Measurements from ENCODE around the gene PCED1B.
A peak's percentile ranks its signal among the peaks of the same experiment; 100 is the strongest.

Gene PCED1B

DNA sequence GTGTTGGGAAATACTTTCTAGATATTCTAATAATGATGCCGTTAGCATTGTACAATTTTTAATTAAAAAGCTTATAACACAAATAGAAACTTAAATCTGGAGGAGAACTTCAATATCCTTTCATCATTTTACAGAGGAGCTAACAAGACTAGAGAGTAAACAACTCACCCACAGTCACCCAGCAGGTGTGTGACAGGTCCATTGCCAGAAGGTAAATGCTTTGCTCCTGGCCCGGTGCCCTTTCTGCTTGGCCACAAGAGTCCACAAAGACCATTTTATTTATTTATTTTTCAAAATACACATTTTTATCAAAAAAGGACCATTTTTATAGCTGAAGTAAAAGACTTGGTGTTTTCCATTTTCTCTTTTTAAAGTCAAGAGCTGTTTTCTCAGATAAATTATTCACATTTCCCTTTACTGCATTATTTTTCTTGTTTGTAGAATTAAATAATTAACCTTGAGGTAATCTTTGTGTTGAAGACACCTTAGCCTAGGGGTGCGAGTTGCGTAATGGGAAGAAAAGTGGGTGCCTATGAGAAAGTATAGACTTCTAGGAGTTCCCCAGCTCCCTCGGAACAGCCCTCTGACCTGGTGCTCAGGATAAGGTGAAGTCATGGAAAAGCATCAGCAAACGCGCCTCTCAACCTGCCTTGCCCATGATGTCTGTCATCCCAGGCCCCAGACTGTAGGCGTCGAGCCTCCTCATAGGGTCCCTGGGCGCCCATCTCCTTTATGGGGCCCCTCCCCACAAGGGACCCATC, 26.7 kb downstream of the PCED1B start:
- H3K27ac ChIP-seq (ENCODE audit: low read depth, low read length) = no peak overlapping the region
- no peak overlapping the region for H4K12ac ChIP-seq (ENCODE audit: low read depth, low read length)
- H2AFZ ChIP-seq (ENCODE audit: insufficient read depth, low read length, poor library complexity) = no peak overlapping the region
- H4K8ac ChIP-seq (ENCODE audit: low read depth, low read length) = no peak overlapping the region
- no peak overlapping the region for H2BK5ac ChIP-seq (ENCODE audit: low read depth, low read length, poor library complexity)
- no peaks in the 10 kb centered on the region for H3K9me3 ChIP-seq (ENCODE audit: insufficient read depth, low read depth, low read length)
- H2AK5ac ChIP-seq (ENCODE audit: low read length) = no peak overlapping the region
- H3K4me3 ChIP-seq (ENCODE audit: low read depth, low read length) = no peak overlapping the region
- H3K14ac ChIP-seq (ENCODE audit: low read length) = no peak overlapping the region
- H3K36me3 ChIP-seq (ENCODE audit: control insufficient read depth in 1 of 2, insufficient read depth in 2 of 2, low read length in 2 of 2) = no peaks in the 10 kb centered on the region
- H3K79me1 ChIP-seq (ENCODE audit: low read length) = no peaks in the 10 kb centered on the region
- no peak for DNase-seq
- no peaks in the 10 kb centered on the region for H3K4me1 ChIP-seq (ENCODE audit: control insufficient read depth in 1 of 2, insufficient read depth in 2 of 2, low read length in 2 of 2)
- H4K91ac ChIP-seq (ENCODE audit: low read depth, low read length) = no peak overlapping the region
- no peak overlapping the region for H3K4me2 ChIP-seq (ENCODE audit: low read length)
- H2BK12ac ChIP-seq (ENCODE audit: low read length) = no peak overlapping the region
- H3K18ac ChIP-seq (ENCODE audit: low read length) = no peak overlapping the region
- H3K9ac ChIP-seq (ENCODE audit: low read length) = peak overlapping the region; percentile 69
- WGBS (ENCODE audit: extremely low coverage, insufficient coverage, insufficient read length) = no CpG with 5 or more reads among the region's 10 CpGs
- H3K27me3 ChIP-seq (ENCODE audit: insufficient read depth, low read length) = no peaks in the 10 kb centered on the region
- no peak overlapping the region for H3K4ac ChIP-seq (ENCODE audit: low read depth, low read length)
- no peak overlapping the region for H3K23ac ChIP-seq (ENCODE audit: low read length)
- H3K79me2 ChIP-seq (ENCODE audit: control insufficient read depth, insufficient read depth, low read length, poor library complexity) = no peaks in the 10 kb centered on the region
- no peak overlapping the region for H2BK120ac ChIP-seq (ENCODE audit: insufficient read depth, low read length, poor library complexity)

DNA sequence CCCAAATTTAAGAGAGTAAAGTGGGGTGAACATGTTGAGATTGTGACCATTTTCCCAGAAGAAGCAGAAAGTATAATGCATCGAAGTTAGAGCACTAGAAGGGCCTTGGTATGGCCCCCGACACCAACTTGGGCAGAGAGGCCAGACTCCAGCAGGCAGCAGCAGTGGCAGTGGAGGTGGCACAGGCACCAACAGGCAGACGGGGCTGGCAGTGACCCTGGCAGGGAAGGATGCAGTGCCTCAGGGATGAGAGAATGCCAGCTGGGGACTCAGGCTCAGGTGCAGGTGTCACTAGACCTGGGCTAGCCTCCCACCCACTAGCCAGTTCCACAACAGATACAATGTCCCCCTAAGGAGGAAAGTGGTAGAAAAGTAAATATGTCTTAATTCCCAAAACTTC, 28.0 kb downstream of the PCED1B start:
- no peak overlapping the region for H3K4me3 ChIP-seq (ENCODE audit: low read depth, low read length)
- no peak overlapping the region for H2AFZ ChIP-seq (ENCODE audit: insufficient read depth, low read length, poor library complexity)
- no peaks in the 10 kb centered on the region for H3K27me3 ChIP-seq (ENCODE audit: insufficient read depth, low read length)
- WGBS (ENCODE audit: extremely low coverage, insufficient coverage, insufficient read length) = no CpG with 5 or more reads among the region's 3 CpGs
- H2AK5ac ChIP-seq (ENCODE audit: low read length) = no peak overlapping the region
- no peak overlapping the region for H3K18ac ChIP-seq (ENCODE audit: low read length)
- no peaks in the 10 kb centered on the region for H3K36me3 ChIP-seq (ENCODE audit: control insufficient read depth in 1 of 2, insufficient read depth in 2 of 2, low read length in 2 of 2)
- no peaks in the 10 kb centered on the region for H3K79me2 ChIP-seq (ENCODE audit: control insufficient read depth, insufficient read depth, low read length, poor library complexity)
- DNase-seq = no peak
- H3K23ac ChIP-seq (ENCODE audit: low read length) = no peak overlapping the region
- H3K4me1 ChIP-seq (ENCODE audit: control insufficient read depth in 1 of 2, insufficient read depth in 2 of 2, low read length in 2 of 2) = no peaks in the 10 kb centered on the region
- no peaks in the 10 kb centered on the region for H3K9me3 ChIP-seq (ENCODE audit: insufficient read depth, low read depth, low read length)
- no peak overlapping the region for H3K14ac ChIP-seq (ENCODE audit: low read length)
- no peak overlapping the region for H3K4ac ChIP-seq (ENCODE audit: low read depth, low read length)
- no peak overlapping the region for H2BK120ac ChIP-seq (ENCODE audit: insufficient read depth, low read length, poor library complexity)
- no peak overlapping the region for H4K12ac ChIP-seq (ENCODE audit: low read depth, low read length)
- H3K4me2 ChIP-seq (ENCODE audit: low read length) = no peak overlapping the region
- no peak overlapping the region for H4K91ac ChIP-seq (ENCODE audit: low read depth, low read length)
- H4K8ac ChIP-seq (ENCODE audit: low read depth, low read length) = no peak overlapping the region
- no peak overlapping the region for H2BK12ac ChIP-seq (ENCODE audit: low read length)
- H3K27ac ChIP-seq (ENCODE audit: low read depth, low read length) = no peak overlapping the region
- no peak overlapping the region for H3K9ac ChIP-seq (ENCODE audit: low read length)
- no peaks in the 10 kb centered on the region for H3K79me1 ChIP-seq (ENCODE audit: low read length)
- no peak overlapping the region for H2BK5ac ChIP-seq (ENCODE audit: low read depth, low read length, poor library complexity)

DNA sequence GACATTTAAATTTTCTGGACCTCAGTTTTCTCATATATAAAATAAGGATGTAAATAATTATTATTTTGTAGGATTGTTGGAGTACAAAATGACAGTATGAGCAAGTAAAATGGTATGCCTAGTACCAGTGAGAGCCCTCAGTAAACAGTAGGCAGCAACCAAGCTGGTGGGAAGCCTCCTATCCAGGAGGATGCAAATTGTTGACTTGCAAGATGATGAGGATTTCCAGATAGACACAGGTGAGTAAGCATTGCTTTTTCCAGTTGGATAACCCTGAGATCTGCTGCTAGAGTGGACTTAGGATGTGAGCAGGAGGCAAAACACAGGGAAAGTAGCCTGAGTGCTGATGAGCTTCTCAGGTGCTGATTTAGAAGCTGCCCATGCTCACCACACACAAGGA, 28.5 kb downstream of the PCED1B start:
- no peak overlapping the region for H4K12ac ChIP-seq (ENCODE audit: low read depth, low read length)
- H3K9me3 ChIP-seq (ENCODE audit: insufficient read depth, low read depth, low read length) = no peaks in the 10 kb centered on the region
- H3K4me1 ChIP-seq (ENCODE audit: control insufficient read depth in 1 of 2, insufficient read depth in 2 of 2, low read length in 2 of 2) = no peaks in the 10 kb centered on the region
- H3K36me3 ChIP-seq (ENCODE audit: control insufficient read depth in 1 of 2, insufficient read depth in 2 of 2, low read length in 2 of 2) = no peaks in the 10 kb centered on the region
- no peak overlapping the region for H3K23ac ChIP-seq (ENCODE audit: low read length)
- no peak overlapping the region for H2BK12ac ChIP-seq (ENCODE audit: low read length)
- no peak overlapping the region for H2BK5ac ChIP-seq (ENCODE audit: low read depth, low read length, poor library complexity)
- no peak overlapping the region for H3K4ac ChIP-seq (ENCODE audit: low read depth, low read length)
- no peak overlapping the region for H4K8ac ChIP-seq (ENCODE audit: low read depth, low read length)
- H3K27me3 ChIP-seq (ENCODE audit: insufficient read depth, low read length) = no peaks in the 10 kb centered on the region
- no peaks in the 10 kb centered on the region for H3K79me2 ChIP-seq (ENCODE audit: control insufficient read depth, insufficient read depth, low read length, poor library complexity)
- H3K27ac ChIP-seq (ENCODE audit: low read depth, low read length) = no peak overlapping the region
- no peak overlapping the region for H3K18ac ChIP-seq (ENCODE audit: low read length)
- H2BK120ac ChIP-seq (ENCODE audit: insufficient read depth, low read length, poor library complexity) = no peak overlapping the region
- H3K4me2 ChIP-seq (ENCODE audit: low read length) = no peak overlapping the region
- H2AFZ ChIP-seq (ENCODE audit: insufficient read depth, low read length, poor library complexity) = no peak overlapping the region
- no peak for DNase-seq
- H4K91ac ChIP-seq (ENCODE audit: low read depth, low read length) = no peak overlapping the region
- no peaks in the 10 kb centered on the region for H3K79me1 ChIP-seq (ENCODE audit: low read length)
- H3K4me3 ChIP-seq (ENCODE audit: low read depth, low read length) = no peak overlapping the region
- no peak overlapping the region for H3K9ac ChIP-seq (ENCODE audit: low read length)
- no peak overlapping the region for H2AK5ac ChIP-seq (ENCODE audit: low read length)
- no peak overlapping the region for H3K14ac ChIP-seq (ENCODE audit: low read length)

DNA sequence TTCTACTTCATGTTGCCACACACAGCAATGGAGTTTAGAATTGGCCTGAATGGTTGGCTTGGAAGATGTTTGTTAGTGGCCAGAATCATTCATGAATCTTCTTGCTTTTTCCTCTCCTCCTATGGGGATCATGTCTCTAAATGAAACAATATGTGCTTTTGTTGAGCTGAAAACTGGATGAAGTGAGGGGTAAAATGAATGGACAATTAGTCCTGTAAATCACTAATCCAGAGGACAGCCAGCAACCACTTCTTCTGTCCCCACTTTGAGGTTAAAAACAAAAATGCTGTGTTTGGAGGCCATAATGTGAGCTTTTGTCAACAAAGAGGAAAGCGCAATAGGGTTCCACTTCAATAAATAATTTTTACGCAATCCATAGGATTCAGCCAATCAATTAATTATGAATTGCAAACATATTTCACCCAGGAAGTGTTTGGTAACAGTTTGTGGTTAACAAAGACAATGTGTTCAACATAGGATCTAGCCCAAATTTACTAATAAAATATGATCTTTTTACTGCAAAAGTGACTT, 30.7 kb downstream of the PCED1B start:
- Histone ChIP-seq H4K91ac (ENCODE audit: low read depth, low read length) (no peak overlapping the region), H3K36me3 (ENCODE audit: control insufficient read depth in 1 of 2, insufficient read depth in 2 of 2, low read length in 2 of 2) (no peaks in the 10 kb centered on the region), H3K9ac (ENCODE audit: low read length) (no peak overlapping the region), H2BK5ac (ENCODE audit: low read depth, low read length, poor library complexity) (no peak overlapping the region), H2AK5ac (ENCODE audit: low read length) (no peak overlapping the region), H3K79me1 (ENCODE audit: low read length) (no peaks in the 10 kb centered on the region), H3K79me2 (ENCODE audit: control insufficient read depth, insufficient read depth, low read length, poor library complexity) (no peaks in the 10 kb centered on the region), H2AFZ (ENCODE audit: insufficient read depth, low read length, poor library complexity) (no peak overlapping the region), H3K4ac (ENCODE audit: low read depth, low read length) (no peak overlapping the region), H3K4me3 (ENCODE audit: low read depth, low read length) (no peak overlapping the region), H2BK12ac (ENCODE audit: low read length) (no peak overlapping the region), H3K14ac (ENCODE audit: low read length) (no peak overlapping the region), H3K9me3 (ENCODE audit: insufficient read depth, low read depth, low read length) (no peaks in the 10 kb centered on the region), H2BK120ac (ENCODE audit: insufficient read depth, low read length, poor library complexity) (no peak overlapping the region), H3K4me2 (ENCODE audit: low read length) (no peak overlapping the region), H3K18ac (ENCODE audit: low read length) (no peak overlapping the region), H3K4me1 (ENCODE audit: control insufficient read depth in 1 of 2, insufficient read depth in 2 of 2, low read length in 2 of 2) (no peaks in the 10 kb centered on the region), H3K27me3 (ENCODE audit: insufficient read depth, low read length) (no peaks in the 10 kb centered on the region), H4K8ac (ENCODE audit: low read depth, low read length) (no peak overlapping the region), H4K12ac (ENCODE audit: low read depth, low read length) (no peak overlapping the region), H3K23ac (ENCODE audit: low read length) (no peak overlapping the region), H3K27ac (ENCODE audit: low read depth, low read length) (no peak overlapping the region)
- WGBS (ENCODE audit: extremely low coverage, insufficient coverage, insufficient read length) = no CpG with 5 or more reads among the region's 2 CpGs
- no peak for DNase-seq

Data from trophoblast cell (in vitro differentiated cells and primary cell).